GM12878 (cell line): ENCODE data around the gene SMC1B. TPM values are rescaled to one million over a fixed set of nuclear protein-coding genes. Genes with fewer than 3 reads are reported as not detected.

Experiments
- ATAC-seq: fragments of 200-7000 bp; cut with Tn5 transposase; 3 replicates; pipeline ENCODE4 v1.9.1; 2020; ENCODE audit warnings: mild to moderate bottlenecking, moderate library complexity
- BruUV-seq: library from RNA; stranded (reverse); fragments of 400-500 nt; replicated peaks from 2 replicates; lab custom pipeline; 2021; lab: Mats Ljungman, UMichigan
- CTCF ChIA-PET: fragments of 300-600 bp; sonication (Branson Sonifier 250); formaldehyde crosslinking; extraction: SDS; loops from one replicate; lab custom pipeline; 2021; ENCODE audit warnings: inconsistent platforms; lab: Yijun Ruan, JAX
- POLR2A ChIA-PET: fragments of 350-600 bp; formaldehyde crosslinking; extraction: SDS; loops from one replicate; lab custom pipeline; 2021; ENCODE audit warnings: inconsistent platforms; lab: Charles Lee
- RAD21 ChIA-PET: fragments of 300-600 bp; sonication (Branson Sonifier 250); formaldehyde crosslinking; loops from one replicate; lab custom pipeline; 2023; ENCODE audit warnings: antibody characterized with exemption; ENCODE audit not compliant: unreplicated experiment; lab: Charles Lee
- SMC1A ChIA-PET: fragments of 300-600 bp; sonication (Branson Sonifier 250); formaldehyde crosslinking; loops from one replicate; lab custom pipeline; 2023; ENCODE audit not compliant: unreplicated experiment, uncharacterized antibody; lab: Charles Lee
- DNase-seq: peaks from one replicate; pipeline ENCODE4 v3.0.0-alpha.2; 2011; ENCODE audit warnings: low read depth, low spot score
- FAIRE-seq: peaks from 3 replicates; lab custom pipeline; 2011; peaks lifted over from hg19 to GRCh38; lab: Jason Lieb, UNC
- H2AFZ ChIP-seq: 2 replicates; pipeline ENCODE4 v1.6.0; 2011; ENCODE audit warnings: low read depth, low read length, control low read depth; ENCODE audit not compliant: control insufficient read depth
- H3K27ac ChIP-seq: 2 replicates; pipeline ENCODE4 v1.5.1; 2011; ENCODE audit warnings: control low read depth; ENCODE audit not compliant: control insufficient read depth, insufficient read depth
- H3K27me3 ChIP-seq, 2 experiments: replicated peaks in 1 of 2; 2 replicates each; pipeline versions ENCODE4 v1.6.0 to v1.6.1; 2011; ENCODE audit warnings: low read length in 1 of 2; ENCODE audit not compliant: control insufficient read depth in 2 of 2, insufficient read depth in 2 of 2
- H3K36me3 ChIP-seq, 2 experiments: 2 replicates each; pipeline ENCODE4 v1.5.1; 2011; ENCODE audit warnings: low read length in 1 of 2; ENCODE audit not compliant: control insufficient read depth in 2 of 2, insufficient read depth in 2 of 2
- H3K4me1 ChIP-seq: 2 replicates; pipeline ENCODE4 v1.6.1; 2011; ENCODE audit warnings: mild to moderate bottlenecking, low read length, moderate library complexity, mixed read lengths; ENCODE audit not compliant: control insufficient read depth, insufficient read depth
- H3K4me2 ChIP-seq: 2 replicates; pipeline ENCODE4 v1.6.0; 2011; ENCODE audit warnings: control low read depth; ENCODE audit not compliant: control insufficient read depth, insufficient read depth
- H3K4me3 ChIP-seq: fragments of 200-600 bp; sonication (generic); 2 replicates; pipeline ENCODE4 v1.5.1; 2016
- H3K79me2 ChIP-seq: 2 replicates; pipeline ENCODE4 v1.6.0; 2011; ENCODE audit warnings: low read length; ENCODE audit not compliant: control insufficient read depth, insufficient read depth
- H3K9ac ChIP-seq: 2 replicates; pipeline ENCODE4 v1.8.0; 2011; ENCODE audit warnings: low read length, control low read depth, mixed read lengths; ENCODE audit not compliant: control insufficient read depth, insufficient read depth
- H3K9me3 ChIP-seq: replicated peaks from 3 replicates; pipeline ENCODE4 v1.5.1; 2011; ENCODE audit warnings: mild to moderate bottlenecking, low read length; ENCODE audit not compliant: control insufficient read depth, insufficient read depth
- H4K20me1 ChIP-seq: 2 replicates; pipeline ENCODE4 v1.6.0; 2011; ENCODE audit not compliant: control insufficient read depth, insufficient read depth
- BCL3 ChIP-seq: IDR thresholded peaks from 2 replicates; pipeline ENCODE4 v1.6.1; 2011; ENCODE audit warnings: borderline replicate concordance, low read depth, mild to moderate bottlenecking, moderate library complexity, low read length; ENCODE audit not compliant: insufficient read depth, poor library complexity, severe bottlenecking
- CHD2 ChIP-seq: IDR thresholded peaks from 2 replicates; pipeline ENCODE4 v1.6.1; 2011; ENCODE audit warnings: low read depth, low read length, improper control_type of control experiment, borderline replicate concordance
- E2F4 ChIP-seq: IDR thresholded peaks from 2 replicates; pipeline ENCODE4 v1.6.1; 2012; ENCODE audit warnings: low read depth, low read length, improper control_type of control experiment
- HDGF ChIP-seq: fragments of 450-650 bp; IDR thresholded peaks from 2 replicates; pipeline ENCODE4 v1.6.1; 2016; ENCODE audit warnings: antibody characterized with exemption
- MEF2A ChIP-seq: IDR thresholded peaks from 2 replicates; pipeline ENCODE4 v1.6.1; 2011; ENCODE audit warnings: low read depth, mild to moderate bottlenecking, low read length, moderate library complexity; ENCODE audit not compliant: insufficient read depth
- MXI1 ChIP-seq: fragments of 150-350 bp; IDR thresholded peaks from 2 replicates; pipeline ENCODE4 v1.6.1; 2011; ENCODE audit warnings: low read depth, mild to moderate bottlenecking, inconsistent platforms, low read length, improper control_type of control experiment
- NFYB ChIP-seq: IDR thresholded peaks from 2 replicates; pipeline ENCODE4 v1.6.1; 2011; ENCODE audit warnings: low read depth, mild to moderate bottlenecking, low read length, improper control_type of control experiment, moderate library complexity; ENCODE audit not compliant: insufficient read depth
- PAX5 ChIP-seq: IDR thresholded peaks from 2 replicates; pipeline ENCODE4 v1.6.1; 2011; ENCODE audit warnings: low read depth, low read length, borderline replicate concordance
- PAX8 ChIP-seq: fragments of 450-650 bp; IDR thresholded peaks from 2 replicates; pipeline ENCODE4 v1.6.1; 2017; ENCODE audit warnings: mild to moderate bottlenecking, moderate library complexity
- POLR2AphosphoS2 ChIP-seq: IDR thresholded peaks from 2 replicates; pipeline ENCODE4 v1.6.1; 2011; ENCODE audit warnings: low read depth, mild to moderate bottlenecking, low read length, improper control_type of control experiment, moderate library complexity
- SMAD5 ChIP-seq: IDR thresholded peaks from 2 replicates; pipeline ENCODE4 v1.6.1; 2016; ENCODE audit warnings: antibody characterized with exemption, low read depth
- TBL1XR1 ChIP-seq: IDR thresholded peaks from 2 replicates; pipeline ENCODE4 v1.6.1; 2012; ENCODE audit warnings: low read depth, low read length, improper control_type of control experiment
- ZBED1 ChIP-seq: IDR thresholded peaks from 2 replicates; pipeline ENCODE4 v1.6.1; 2016; ENCODE audit warnings: borderline replicate concordance
- ZZZ3 ChIP-seq: IDR thresholded peaks from 2 replicates; pipeline ENCODE4 v1.6.1; 2011; ENCODE audit warnings: low read depth; ENCODE audit not compliant: control insufficient read depth, insufficient read length
- WGBS: methylation state at CpG from one replicate; pipeline ENCODE4 v1.1.6; 2016; ENCODE audit warnings: low lambda C conversion rate; ENCODE audit not compliant: insufficient replicate concordance, insufficient coverage; ENCODE audit errors: missing lambda C conversion rate; 5-methylcytosine and 5-hydroxymethylcytosine counted together
- in situ Hi-C: fragments of 300-500 bp; cut with MboI; formaldehyde crosslinking; loops from 9 replicates; pipeline ENCODE4 v1.14.3; 2018; ENCODE audit warnings: mixed read lengths
- intact Hi-C: fragments of 100-400 bp; cut with micrococcal nuclease; formaldehyde crosslinking; loops from one replicate; pipeline ENCODE4 v1.14.2; 2022; ENCODE audit not compliant: unreplicated experiment
- polyA plus RNA-seq, 11 experiments: library from polyadenylated mRNA; depleted of rRNA in 4 of 11; unstranded in 6 of 11; stranded (reverse) in 5 of 11; fragments of >200 nt; fragmentation: Nextera tagmentation in 4 of 11; fragmentation: Illumina TruSeq in 1 of 11; extraction: Ambion mirVana in 4 of 11; extraction: Trizol in 1 of 11; gene quantifications; 1 replicate in 1 of 11; 2 replicates in 10 of 11; pipeline versions ENCODE4 v1.2.1 to v1.2.3, GENCODE V29; 2011 to 2016; ENCODE audit warnings: inconsistent platforms in 2 of 11, missing spikeins in 2 of 11, low read depth in 1 of 11
- total RNA-seq, 4 experiments: library from RNA; depleted of rRNA in 3 of 4; stranded (reverse); fragments of >200 nt in 3 of 4; fragmentation: Illumina TruSeq in 1 of 4; extraction: Trizol in 1 of 4; gene quantifications; 2 replicates each; pipeline versions ENCODE4 v1.2.1 to v1.2.3, GENCODE V29; 2013 to 2021
- TF ChIP-seq, protein P1 (sequence below): fragments of 450-650 bp; IDR thresholded peaks from 2 replicates; pipeline ENCODE4 v1.6.1; 2017; ENCODE audit warnings: mild to moderate bottlenecking
- TF ChIP-seq, protein P2 (sequence below): IDR thresholded peaks from 2 replicates; pipeline ENCODE4 v1.6.1; 2012; ENCODE audit warnings: low read depth, low read length, improper control_type of control experiment
- TF ChIP-seq, protein P3 (sequence below): fragments of 450-650 bp; IDR thresholded peaks from 2 replicates; pipeline ENCODE4 v1.6.1; 2017; ENCODE audit warnings: mild to moderate bottlenecking, moderate library complexity

Gene SMC1B
- total and polyA plus RNA-seq, 10 of the 15 experiments (the other 5 are each of a cell fraction or from before 2014, with no cell fraction given) = not detected

DNA sequence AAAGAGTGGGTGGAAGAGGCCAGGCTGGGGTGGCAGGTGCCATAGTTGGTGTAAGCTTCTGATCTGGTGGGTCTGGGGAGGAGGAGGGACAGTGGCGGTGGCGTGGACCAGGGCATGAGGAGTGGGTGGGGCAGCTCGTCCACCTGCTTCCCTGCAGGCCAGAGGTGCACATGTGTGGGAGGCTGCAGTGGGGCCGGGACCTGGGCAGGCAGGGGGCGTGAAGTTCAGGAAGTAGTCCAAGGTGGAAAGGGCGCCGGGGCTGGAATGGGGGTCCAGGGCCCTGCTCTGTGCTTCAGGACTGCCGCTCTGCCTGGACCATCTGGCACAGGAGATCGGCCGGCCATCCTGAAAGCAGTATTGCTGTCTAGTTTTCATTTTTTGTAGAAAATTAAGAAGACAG, 16.0 kb upstream of the SMC1B start:
- no TSS peak for BruUV-seq
- DNase-seq = no peak
- Histone ChIP-seq H3K4me3 (no peak overlapping the region), H3K79me2 (no peaks in the 10 kb centered on the region), H3K36me3 (no peaks in the 10 kb centered on the region), H3K27me3 (no peaks in the 10 kb centered on the region; a peak in 1 of 4 replicates), H3K9me3 (no peaks in the 10 kb centered on the region; the same call in 2 of the 3 replicates), H3K27ac (no peak overlapping the region), H4K20me1 (no peaks in the 10 kb centered on the region), H3K9ac (no peak overlapping the region), H2AFZ (no peak overlapping the region), H3K4me2 (no peak overlapping the region), H3K4me1 (no peaks in the 10 kb centered on the region)
- intact Hi-C loops (no loop called here), in situ Hi-C loops (no loop called here)
- no peak for ATAC-seq
- no peak for FAIRE-seq
- RAD21 ChIA-PET = no interaction called here
- POLR2A ChIA-PET = no interaction called here
- WGBS = 64% methylated on average over 8 of the region's 10 CpGs
- CTCF ChIA-PET = no interaction called here
- SMC1A ChIA-PET = no interaction called here
- TF ChIP-seq, protein P1, sequence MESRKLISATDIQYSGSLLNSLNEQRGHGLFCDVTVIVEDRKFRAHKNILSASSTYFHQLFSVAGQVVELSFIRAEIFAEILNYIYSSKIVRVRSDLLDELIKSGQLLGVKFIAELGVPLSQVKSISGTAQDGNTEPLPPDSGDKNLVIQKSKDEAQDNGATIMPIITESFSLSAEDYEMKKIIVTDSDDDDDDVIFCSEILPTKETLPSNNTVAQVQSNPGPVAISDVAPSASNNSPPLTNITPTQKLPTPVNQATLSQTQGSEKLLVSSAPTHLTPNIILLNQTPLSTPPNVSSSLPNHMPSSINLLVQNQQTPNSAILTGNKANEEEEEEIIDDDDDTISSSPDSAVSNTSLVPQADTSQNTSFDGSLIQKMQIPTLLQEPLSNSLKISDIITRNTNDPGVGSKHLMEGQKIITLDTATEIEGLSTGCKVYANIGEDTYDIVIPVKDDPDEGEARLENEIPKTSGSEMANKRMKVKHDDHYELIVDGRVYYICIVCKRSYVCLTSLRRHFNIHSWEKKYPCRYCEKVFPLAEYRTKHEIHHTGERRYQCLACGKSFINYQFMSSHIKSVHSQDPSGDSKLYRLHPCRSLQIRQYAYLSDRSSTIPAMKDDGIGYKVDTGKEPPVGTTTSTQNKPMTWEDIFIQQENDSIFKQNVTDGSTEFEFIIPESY = no peak
- TF ChIP-seq PAX8 (no peak), TBL1XR1 (no peak), SMAD5 (no peak), PAX5 (no peak), NFYB (no peak), E2F4 (no peak), CHD2 (no peak), POLR2AphosphoS2 (no peak), MXI1 (no peak), MEF2A (no peak), HDGF (no peak), BCL3 (no peak), ZBED1 (no peak), ZZZ3 (no peak)
- TF ChIP-seq, protein P2, sequence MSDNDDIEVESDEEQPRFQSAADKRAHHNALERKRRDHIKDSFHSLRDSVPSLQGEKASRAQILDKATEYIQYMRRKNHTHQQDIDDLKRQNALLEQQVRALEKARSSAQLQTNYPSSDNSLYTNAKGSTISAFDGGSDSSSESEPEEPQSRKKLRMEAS = no peak
- TF ChIP-seq, protein P3, sequence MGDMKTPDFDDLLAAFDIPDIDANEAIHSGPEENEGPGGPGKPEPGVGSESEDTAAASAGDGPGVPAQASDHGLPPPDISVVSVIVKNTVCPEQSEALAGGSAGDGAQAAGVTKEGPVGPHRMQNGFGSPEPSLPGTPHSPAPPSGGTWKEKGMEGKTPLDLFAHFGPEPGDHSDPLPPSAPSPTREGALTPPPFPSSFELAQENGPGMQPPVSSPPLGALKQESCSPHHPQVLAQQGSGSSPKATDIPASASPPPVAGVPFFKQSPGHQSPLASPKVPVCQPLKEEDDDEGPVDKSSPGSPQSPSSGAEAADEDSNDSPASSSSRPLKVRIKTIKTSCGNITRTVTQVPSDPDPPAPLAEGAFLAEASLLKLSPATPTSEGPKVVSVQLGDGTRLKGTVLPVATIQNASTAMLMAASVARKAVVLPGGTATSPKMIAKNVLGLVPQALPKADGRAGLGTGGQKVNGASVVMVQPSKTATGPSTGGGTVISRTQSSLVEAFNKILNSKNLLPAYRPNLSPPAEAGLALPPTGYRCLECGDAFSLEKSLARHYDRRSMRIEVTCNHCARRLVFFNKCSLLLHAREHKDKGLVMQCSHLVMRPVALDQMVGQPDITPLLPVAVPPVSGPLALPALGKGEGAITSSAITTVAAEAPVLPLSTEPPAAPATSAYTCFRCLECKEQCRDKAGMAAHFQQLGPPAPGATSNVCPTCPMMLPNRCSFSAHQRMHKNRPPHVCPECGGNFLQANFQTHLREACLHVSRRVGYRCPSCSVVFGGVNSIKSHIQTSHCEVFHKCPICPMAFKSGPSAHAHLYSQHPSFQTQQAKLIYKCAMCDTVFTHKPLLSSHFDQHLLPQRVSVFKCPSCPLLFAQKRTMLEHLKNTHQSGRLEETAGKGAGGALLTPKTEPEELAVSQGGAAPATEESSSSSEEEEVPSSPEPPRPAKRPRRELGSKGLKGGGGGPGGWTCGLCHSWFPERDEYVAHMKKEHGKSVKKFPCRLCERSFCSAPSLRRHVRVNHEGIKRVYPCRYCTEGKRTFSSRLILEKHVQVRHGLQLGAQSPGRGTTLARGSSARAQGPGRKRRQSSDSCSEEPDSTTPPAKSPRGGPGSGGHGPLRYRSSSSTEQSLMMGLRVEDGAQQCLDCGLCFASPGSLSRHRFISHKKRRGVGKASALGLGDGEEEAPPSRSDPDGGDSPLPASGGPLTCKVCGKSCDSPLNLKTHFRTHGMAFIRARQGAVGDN = no peak
